ENCODE data around the gene SH2D1A.
"Not testable (repeated sequence)": the region's sequence is repeated elsewhere in the genome, so short reads cannot be mapped to it uniquely, and the experiment has no call there.

SH2D1A gene

GRCh38 chrX:124406294-124407014, 60.1 kb downstream of the SH2D1A start:
- peak; percentile 15 for DNase-seq (ENCODE audit: low read depth, low spot score)
- H3K4me3 ChIP-seq (ENCODE audit: insufficient read length, low read depth) = no peak overlapping the region
- H3K9ac ChIP-seq (ENCODE audit: insufficient read length, low read depth) = no peak overlapping the region

GRCh38 chrX:124407226-124407625, 60.9 kb downstream of the SH2D1A start:
- no peaks in the 10 kb centered on the region for H3K9me3 ChIP-seq (ENCODE audit: insufficient read depth, low read length)
- H3K9ac ChIP-seq (ENCODE audit: insufficient read length, low read depth) = no peak overlapping the region
- H3K4me3 ChIP-seq (ENCODE audit: insufficient read length, low read depth) = no peak overlapping the region
- no peaks in the 10 kb centered on the region for H3K27me3 ChIP-seq (ENCODE audit: insufficient read depth, insufficient read length)
- TF ChIP-seq ZNF274 (IDR thresholded peaks at IDR 0.05; ENCODE audit: low read depth, low read length) (no peak), SUZ12 (IDR thresholded peaks at IDR 0.05; ENCODE audit: extremely low read depth, insufficient read depth, insufficient read length) (no peak), YY1 (IDR thresholded peaks at IDR 0.05; ENCODE audit: insufficient read depth, insufficient read length) (no peak)
- no peaks in the 10 kb centered on the region for H3K36me3 ChIP-seq (ENCODE audit: insufficient read depth, insufficient read length, low read length)
- no peaks in the 10 kb centered on the region for H3K4me1 ChIP-seq (ENCODE audit: insufficient read depth, insufficient read length)
- DNase-seq (ENCODE audit: low read depth, low spot score) = no peak

More at GRCh38 chrX:124406294-124407014, 60.1 kb downstream of the SH2D1A start:
- Histone ChIP-seq H3K36me3 (ENCODE audit: insufficient read depth, insufficient read length, low read length) (no peaks in the 10 kb centered on the region), H3K4me1 (ENCODE audit: insufficient read depth, insufficient read length) (no peaks in the 10 kb centered on the region), H3K9me3 (ENCODE audit: insufficient read depth, low read length) (no peaks in the 10 kb centered on the region), H3K27me3 (ENCODE audit: insufficient read depth, insufficient read length) (no peaks in the 10 kb centered on the region)
- TF ChIP-seq SUZ12 (IDR thresholded peaks at IDR 0.05; ENCODE audit: extremely low read depth, insufficient read depth, insufficient read length) = no peak
- no peak for TF ChIP-seq YY1 (IDR thresholded peaks at IDR 0.05; ENCODE audit: insufficient read depth, insufficient read length)
- no peak for TF ChIP-seq ZNF274 (IDR thresholded peaks at IDR 0.05; ENCODE audit: low read depth, low read length)

GRCh38 chrX:124408380-124408779, 62.0 kb downstream of the SH2D1A start:
- not testable (repeated sequence) for H3K27me3 ChIP-seq (ENCODE audit: insufficient read depth, insufficient read length); H3K4me1 ChIP-seq (ENCODE audit: insufficient read depth, insufficient read length); H3K36me3 ChIP-seq (ENCODE audit: insufficient read depth, insufficient read length, low read length); H3K4me3 ChIP-seq (ENCODE audit: insufficient read length, low read depth); H3K9me3 ChIP-seq (ENCODE audit: insufficient read depth, low read length); H3K9ac ChIP-seq (ENCODE audit: insufficient read length, low read depth); DNase-seq (ENCODE audit: low read depth, low spot score)

- DNase-seq (ENCODE audit: low read depth, low spot score) = no peak
- no peaks in the 10 kb centered on the region for H3K36me3 ChIP-seq (ENCODE audit: insufficient read depth, insufficient read length, low read length)
- H3K4me3 ChIP-seq (ENCODE audit: insufficient read length, low read depth) = no peak overlapping the region
- H3K9me3 ChIP-seq (ENCODE audit: insufficient read depth, low read length) = no peaks in the 10 kb centered on the region
- no peaks in the 10 kb centered on the region for H3K4me1 ChIP-seq (ENCODE audit: insufficient read depth, insufficient read length)
- H3K9ac ChIP-seq (ENCODE audit: insufficient read length, low read depth) = no peak overlapping the region
- TF ChIP-seq SUZ12 (IDR thresholded peaks at IDR 0.05; ENCODE audit: extremely low read depth, insufficient read depth, insufficient read length) (no peak), YY1 (IDR thresholded peaks at IDR 0.05; ENCODE audit: insufficient read depth, insufficient read length) (no peak), ZNF274 (IDR thresholded peaks at IDR 0.05; ENCODE audit: low read depth, low read length) (no peak)
- no peaks in the 10 kb centered on the region for H3K27me3 ChIP-seq (ENCODE audit: insufficient read depth, insufficient read length)
Measured at GRCh38 chrX:124413244-124413643, 66.9 kb downstream of the SH2D1A start.

- no peaks in the 10 kb centered on the region for H3K9me3 ChIP-seq (ENCODE audit: insufficient read depth, low read length)
- no peaks in the 10 kb centered on the region for H3K36me3 ChIP-seq (ENCODE audit: insufficient read depth, insufficient read length, low read length)
- no peak for TF ChIP-seq ZNF274 (IDR thresholded peaks at IDR 0.05; ENCODE audit: low read depth, low read length)
- TF ChIP-seq SUZ12 (IDR thresholded peaks at IDR 0.05; ENCODE audit: extremely low read depth, insufficient read depth, insufficient read length) = no peak
- TF ChIP-seq YY1 (IDR thresholded peaks at IDR 0.05; ENCODE audit: insufficient read depth, insufficient read length) = no peak
- no peaks in the 10 kb centered on the region for H3K27me3 ChIP-seq (ENCODE audit: insufficient read depth, insufficient read length)
- H3K4me3 ChIP-seq (ENCODE audit: insufficient read length, low read depth) = no peak overlapping the region
- no peak overlapping the region for H3K9ac ChIP-seq (ENCODE audit: insufficient read length, low read depth)
- no peak for DNase-seq (ENCODE audit: low read depth, low spot score)
- no peaks in the 10 kb centered on the region for H3K4me1 ChIP-seq (ENCODE audit: insufficient read depth, insufficient read length)
Measured at GRCh38 chrX:124414281-124414680, 67.9 kb downstream of the SH2D1A start.

GRCh38 chrX:124415115-124415800, 68.9 kb downstream of the SH2D1A start:
- Histone ChIP-seq H3K9ac (ENCODE audit: insufficient read length, low read depth) (no peak overlapping the region), H3K4me1 (ENCODE audit: insufficient read depth, insufficient read length) (no peaks in the 10 kb centered on the region), H3K9me3 (ENCODE audit: insufficient read depth, low read length) (no peaks in the 10 kb centered on the region), H3K4me3 (ENCODE audit: insufficient read length, low read depth) (no peak overlapping the region), H3K36me3 (ENCODE audit: insufficient read depth, insufficient read length, low read length) (no peaks in the 10 kb centered on the region), H3K27me3 (ENCODE audit: insufficient read depth, insufficient read length) (no peaks in the 10 kb centered on the region)
- TF ChIP-seq YY1 (IDR thresholded peaks at IDR 0.05; ENCODE audit: insufficient read depth, insufficient read length) (no peak), SUZ12 (IDR thresholded peaks at IDR 0.05; ENCODE audit: extremely low read depth, insufficient read depth, insufficient read length) (no peak), ZNF274 (IDR thresholded peaks at IDR 0.05; ENCODE audit: low read depth, low read length) (no peak)
- no peak for DNase-seq (ENCODE audit: low read depth, low spot score)

GRCh38 chrX:124421898-124422655, 75.7 kb downstream of the SH2D1A start:
- no peak overlapping the region for H3K9ac ChIP-seq (ENCODE audit: insufficient read length, low read depth)
- no peaks in the 10 kb centered on the region for H3K36me3 ChIP-seq (ENCODE audit: insufficient read depth, insufficient read length, low read length)
- peak; percentile 15 for DNase-seq (ENCODE audit: low read depth, low spot score)
- no peaks in the 10 kb centered on the region for H3K9me3 ChIP-seq (ENCODE audit: insufficient read depth, low read length)
- H3K4me1 ChIP-seq (ENCODE audit: insufficient read depth, insufficient read length) = no peaks in the 10 kb centered on the region
- no peak overlapping the region for H3K4me3 ChIP-seq (ENCODE audit: insufficient read length, low read depth)
- no peaks in the 10 kb centered on the region for H3K27me3 ChIP-seq (ENCODE audit: insufficient read depth, insufficient read length)
- TF ChIP-seq ZNF274 (IDR thresholded peaks at IDR 0.05; ENCODE audit: low read depth, low read length) = no peak
- no peak for TF ChIP-seq YY1 (IDR thresholded peaks at IDR 0.05; ENCODE audit: insufficient read depth, insufficient read length)
